Progenitor cell of endocrine pancreas (in vitro differentiated cells): Measurements from ENCODE around the gene ZACN. TPM values are rescaled to one million over a fixed set of nuclear protein-coding genes. Genes with fewer than 3 reads are reported as not detected.
A peak's percentile ranks its signal among the peaks of the same experiment; 100 is the strongest.
"Not testable (repeated sequence)": the region's sequence is repeated elsewhere in the genome, so short reads cannot be mapped to it uniquely, and the experiment has no call there.

Experiments
- DNase-seq: peaks from one replicate; pipeline ENCODE4 v3.0.0; 2021; ENCODE audit warnings: low spot score; ENCODE audit not compliant: unreplicated experiment
- H3K27ac Mint-ChIP-seq: 2 replicates; pipeline ENCODE4 v1.8.0; 2021; ENCODE audit warnings: mild to moderate bottlenecking, moderate library complexity, mixed read lengths
- H3K27me3 Mint-ChIP-seq: 2 replicates; pipeline ENCODE4 v1.8.0; 2021; ENCODE audit warnings: mixed read lengths
- H3K36me3 Mint-ChIP-seq: 2 replicates; pipeline ENCODE4 v1.8.0; 2022; ENCODE audit warnings: mixed read lengths; ENCODE audit not compliant: insufficient read depth
- H3K4me1 Mint-ChIP-seq: 2 replicates; pipeline ENCODE4 v1.8.0; 2021; ENCODE audit warnings: low read depth, mixed read lengths
- H3K4me3 Mint-ChIP-seq: 2 replicates; pipeline ENCODE4 v1.8.0; 2021; ENCODE audit warnings: low read depth, mild to moderate bottlenecking, moderate library complexity, mixed read lengths
- H3K9me3 Mint-ChIP-seq: 2 replicates; pipeline ENCODE4 v1.8.0; 2021; ENCODE audit warnings: low read depth, mixed read lengths
- total RNA-seq: library from RNA; stranded (reverse); gene quantifications from 2 replicates; pipeline ENCODE4 v1.2.1, GENCODE V29; 2021
- TF ChIP-seq, protein P1 (sequence below): fragments of 200-600 bp; sonication (generic); IDR thresholded peaks from one replicate; pipeline ENCODE4 v1.5.0; 2021; ENCODE audit warnings: antibody characterized with exemption, mild to moderate bottlenecking; ENCODE audit not compliant: unreplicated experiment

The ZACN gene
- total RNA-seq, 1 donor from 2014 or later: 0.96 TPM

DNA sequence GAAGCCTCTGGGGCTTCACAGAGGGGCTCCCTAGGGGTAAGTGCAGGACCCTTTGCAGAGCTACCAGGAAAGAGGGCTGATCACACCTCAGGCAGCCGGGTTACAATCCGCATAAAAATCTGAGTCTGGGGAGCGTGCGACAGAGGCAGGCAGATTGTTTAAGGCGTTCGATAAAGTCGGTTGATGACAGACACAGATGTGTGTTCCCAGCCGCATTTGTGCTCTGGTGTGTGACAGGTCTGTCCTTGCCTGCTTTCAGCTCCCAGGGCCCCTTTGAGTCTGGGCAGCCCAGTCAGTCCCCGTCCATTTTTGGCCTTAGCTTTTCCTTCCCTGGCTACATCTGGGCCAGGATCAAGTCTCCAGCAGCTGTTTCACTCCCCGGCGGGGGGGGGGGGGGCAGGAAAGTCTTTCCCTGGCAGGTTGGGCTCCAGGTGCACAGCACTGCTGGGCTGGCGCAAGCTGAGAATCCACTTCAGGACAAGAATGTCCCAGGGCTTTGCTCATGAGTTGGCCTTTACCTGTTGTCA lies 1.3 kb upstream of the ZACN start:
- no peaks in the 10 kb centered on the region for H3K9me3 Mint-ChIP-seq
- H3K4me1 Mint-ChIP-seq: peaks cover 26% of the 10 kb centered on the region
- DNase-seq: no peak
- H3K27ac Mint-ChIP-seq: no peak overlapping the region
- peak overlapping the region; percentile 5 for H3K4me3 Mint-ChIP-seq
- peaks cover 56% of the 10 kb centered on the region for H3K27me3 Mint-ChIP-seq
- H3K36me3 Mint-ChIP-seq: no peaks in the 10 kb centered on the region
- TF ChIP-seq, protein P1, sequence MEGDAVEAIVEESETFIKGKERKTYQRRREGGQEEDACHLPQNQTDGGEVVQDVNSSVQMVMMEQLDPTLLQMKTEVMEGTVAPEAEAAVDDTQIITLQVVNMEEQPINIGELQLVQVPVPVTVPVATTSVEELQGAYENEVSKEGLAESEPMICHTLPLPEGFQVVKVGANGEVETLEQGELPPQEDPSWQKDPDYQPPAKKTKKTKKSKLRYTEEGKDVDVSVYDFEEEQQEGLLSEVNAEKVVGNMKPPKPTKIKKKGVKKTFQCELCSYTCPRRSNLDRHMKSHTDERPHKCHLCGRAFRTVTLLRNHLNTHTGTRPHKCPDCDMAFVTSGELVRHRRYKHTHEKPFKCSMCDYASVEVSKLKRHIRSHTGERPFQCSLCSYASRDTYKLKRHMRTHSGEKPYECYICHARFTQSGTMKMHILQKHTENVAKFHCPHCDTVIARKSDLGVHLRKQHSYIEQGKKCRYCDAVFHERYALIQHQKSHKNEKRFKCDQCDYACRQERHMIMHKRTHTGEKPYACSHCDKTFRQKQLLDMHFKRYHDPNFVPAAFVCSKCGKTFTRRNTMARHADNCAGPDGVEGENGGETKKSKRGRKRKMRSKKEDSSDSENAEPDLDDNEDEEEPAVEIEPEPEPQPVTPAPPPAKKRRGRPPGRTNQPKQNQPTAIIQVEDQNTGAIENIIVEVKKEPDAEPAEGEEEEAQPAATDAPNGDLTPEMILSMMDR: no peak

DNA sequence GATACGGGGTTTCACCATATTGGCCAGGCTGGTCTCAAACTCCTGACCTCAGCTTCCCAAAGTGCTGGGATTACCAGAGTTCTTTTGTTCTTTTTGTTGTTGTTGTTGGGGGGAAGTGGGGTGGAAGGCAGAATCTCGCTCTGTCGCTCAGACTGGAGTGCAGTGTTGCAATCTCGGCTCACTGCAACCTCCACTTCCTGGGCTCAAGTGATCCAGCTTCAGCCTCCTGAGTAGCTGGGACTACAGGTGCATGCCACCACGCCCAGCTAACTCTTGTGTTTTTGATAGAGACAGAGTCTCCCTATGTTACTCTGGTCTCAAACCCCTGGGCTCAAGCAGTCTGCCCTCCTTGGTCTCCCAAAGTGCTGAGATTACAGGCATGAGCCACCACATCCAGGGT lies 612 bp upstream of the ZACN start:
- not testable (repeated sequence) for H3K27ac Mint-ChIP-seq, H3K36me3 Mint-ChIP-seq, DNase-seq, H3K4me3 Mint-ChIP-seq, H3K9me3 Mint-ChIP-seq
- Mint-ChIP-seq H3K27me3 (peaks cover 56% of the 10 kb centered on the region), H3K4me1 (peaks cover 26% of the 10 kb centered on the region)

DNA sequence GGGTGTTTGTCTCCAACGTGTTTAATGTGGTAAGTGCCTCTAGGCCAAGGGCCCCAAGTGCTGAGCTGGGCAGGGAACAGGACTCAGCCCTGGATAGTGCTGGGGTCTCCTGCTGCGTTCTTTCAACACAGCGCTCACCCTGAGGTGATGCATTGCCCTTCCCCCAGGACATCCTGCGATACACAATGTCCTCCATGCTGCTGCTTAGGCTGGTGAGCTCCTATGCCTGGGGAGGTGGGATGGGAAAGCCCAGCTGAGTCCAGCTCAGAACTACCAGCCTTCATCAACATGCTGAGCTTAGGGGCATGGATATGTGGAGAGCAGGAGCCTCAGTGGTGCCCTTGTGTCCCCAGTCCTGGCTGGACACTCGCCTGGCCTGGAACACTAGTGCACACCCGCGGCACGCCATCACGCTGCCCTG lies 563 bp downstream of the ZACN start:
- H3K9me3 Mint-ChIP-seq: no peaks in the 10 kb centered on the region
- no peak for DNase-seq
- peaks cover 6% of the 10 kb centered on the region for H3K36me3 Mint-ChIP-seq
- H3K4me3 Mint-ChIP-seq: no peak overlapping the region
- TF ChIP-seq, protein P1: no peak
- peaks cover 30% of the 10 kb centered on the region for H3K4me1 Mint-ChIP-seq
- H3K27me3 Mint-ChIP-seq: peaks cover 47% of the 10 kb centered on the region
- no peak overlapping the region for H3K27ac Mint-ChIP-seq

DNA sequence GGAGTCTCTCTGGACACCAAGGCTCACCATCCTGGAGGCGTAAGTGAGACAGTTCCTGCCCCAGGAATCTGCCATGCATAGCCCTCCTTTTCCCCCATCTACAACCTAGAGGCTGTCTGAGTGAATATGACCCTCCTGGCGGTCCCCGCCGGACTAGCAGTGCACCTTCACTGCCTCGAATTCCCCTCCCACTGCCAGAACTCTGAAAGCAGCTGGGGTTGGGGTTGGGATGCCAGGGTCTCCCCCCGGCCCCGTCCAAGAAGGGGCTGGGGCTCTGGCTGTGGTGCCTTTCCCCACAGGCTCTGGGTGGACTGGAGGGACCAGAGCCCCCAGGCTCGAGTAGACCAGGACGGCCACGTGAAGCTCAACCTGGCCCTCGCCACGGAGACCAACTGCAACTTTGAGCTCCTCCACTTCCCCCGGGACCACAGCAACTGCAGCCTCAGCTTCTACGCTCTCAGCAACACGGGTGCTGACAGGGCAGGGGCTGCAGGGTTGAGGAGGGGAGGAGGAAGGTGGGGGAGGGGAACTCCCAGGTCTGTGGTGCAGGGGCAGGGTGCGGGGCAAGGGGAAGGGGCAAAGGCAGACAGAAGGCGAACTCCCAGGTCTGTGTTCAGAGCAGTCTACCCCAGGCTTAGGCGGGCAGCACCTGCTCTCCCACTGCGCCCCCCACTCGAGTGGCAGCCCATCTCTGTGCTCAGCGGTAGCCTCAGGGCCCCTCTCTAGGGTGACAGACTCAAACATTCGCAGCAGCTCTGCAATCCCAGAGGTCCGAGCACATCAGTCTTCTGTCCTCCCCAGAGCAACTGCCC lies 1.2 kb downstream of the ZACN start:
- TF ChIP-seq, protein P1: peak; percentile 44
- Mint-ChIP-seq H3K4me1 (peaks cover 32% of the 10 kb centered on the region), H3K36me3 (peaks cover 7% of the 10 kb centered on the region), H3K4me3 (no peak overlapping the region), H3K9me3 (no peaks in the 10 kb centered on the region), H3K27ac (no peak overlapping the region), H3K27me3 (peaks cover 41% of the 10 kb centered on the region)
- no peak for DNase-seq

- peaks cover 35% of the 10 kb centered on the region for H3K4me1 Mint-ChIP-seq
- peaks cover 35% of the 10 kb centered on the region for H3K27me3 Mint-ChIP-seq
- no peak overlapping the region for H3K4me3 Mint-ChIP-seq
- no peaks in the 10 kb centered on the region for H3K9me3 Mint-ChIP-seq
- no peak overlapping the region for H3K27ac Mint-ChIP-seq
- TF ChIP-seq, protein P1: no peak
- DNase-seq: no peak
- peaks cover 9% of the 10 kb centered on the region for H3K36me3 Mint-ChIP-seq
Measured at GRCh38 chr17:76080768-76081287, 1.8 kb downstream of the ZACN start.
